Measurements from ENCODE around the gene PPCDC. TPM values are rescaled to one million over a fixed set of nuclear protein-coding genes. Genes with fewer than 3 reads are reported as not detected.
"Not testable (repeated sequence)": the region's sequence is repeated elsewhere in the genome, so short reads cannot be mapped to it uniquely, and the experiment has no call there.

The PPCDC gene
- total and polyA plus RNA-seq, 4 donors: 6.3 to 12.4 (median 8.6) TPM

- DNase-seq (ENCODE audit: low read depth in 4 of 6, low spot score in 6 of 6): no peak
- no peaks in the 10 kb centered on the region for H3K27me3 ChIP-seq (ENCODE audit: control insufficient read depth, insufficient read depth, low read length)
- H3K4me3 ChIP-seq (ENCODE audit: low read depth, low read length): no peak overlapping the region
Measured at GRCh38 chr15:75070674-75071073, 47.3 kb downstream of the PPCDC start.

GRCh38 chr15:75073197-75073596 lies 49.8 kb downstream of the PPCDC start:
- no peaks in the 10 kb centered on the region for H3K36me3 ChIP-seq (ENCODE audit: control insufficient read depth, insufficient read depth, low read length)
- WGBS (ENCODE audit: insufficient coverage): no CpG with 5 or more reads among the region's 3 CpGs
- no peak for DNase-seq (ENCODE audit: low read depth in 4 of 6, low spot score in 6 of 6)
- H3K27ac ChIP-seq (ENCODE audit: low read depth, low read length): no peak overlapping the region
- no peak overlapping the region for H3K4me3 ChIP-seq (ENCODE audit: low read depth, low read length)
- peaks cover 3% of the 10 kb centered on the region for H3K9me3 ChIP-seq (ENCODE audit: control insufficient read depth, insufficient read depth, low read length)
- no peaks in the 10 kb centered on the region for H3K27me3 ChIP-seq (ENCODE audit: control insufficient read depth, insufficient read depth, low read length)
- no peaks in the 10 kb centered on the region for H3K4me1 ChIP-seq (ENCODE audit: control insufficient read depth, insufficient read depth, low read length)

More at GRCh38 chr15:75070674-75071073, 47.3 kb downstream of the PPCDC start:
- no peak overlapping the region for H3K27ac ChIP-seq (ENCODE audit: low read depth, low read length)
- no peaks in the 10 kb centered on the region for H3K36me3 ChIP-seq (ENCODE audit: control insufficient read depth, insufficient read depth, low read length)
- WGBS (ENCODE audit: insufficient coverage): 96% methylated on average over 4 of the region's 4 CpGs
- peaks cover 3% of the 10 kb centered on the region for H3K9me3 ChIP-seq (ENCODE audit: control insufficient read depth, insufficient read depth, low read length)
- no peaks in the 10 kb centered on the region for H3K4me1 ChIP-seq (ENCODE audit: control insufficient read depth, insufficient read depth, low read length)

- Histone ChIP-seq H3K36me3 (ENCODE audit: control insufficient read depth, insufficient read depth, low read length) (no peaks in the 10 kb centered on the region), H3K4me3 (ENCODE audit: low read depth, low read length) (no peak overlapping the region), H3K27ac (ENCODE audit: low read depth, low read length) (no peak overlapping the region), H3K9me3 (ENCODE audit: control insufficient read depth, insufficient read depth, low read length) (peaks cover 3% of the 10 kb centered on the region), H3K4me1 (ENCODE audit: control insufficient read depth, insufficient read depth, low read length) (no peaks in the 10 kb centered on the region), H3K27me3 (ENCODE audit: control insufficient read depth, insufficient read depth, low read length) (no peaks in the 10 kb centered on the region)
- no peak for DNase-seq (ENCODE audit: low read depth in 4 of 6, low spot score in 6 of 6)
- 85% methylated on average over 2 of the region's 2 CpGs for WGBS (ENCODE audit: insufficient coverage)
Measured at GRCh38 chr15:75076277-75076676, 52.9 kb downstream of the PPCDC start.

- not testable (repeated sequence) for H3K4me1 ChIP-seq (ENCODE audit: control insufficient read depth, insufficient read depth, low read length); H3K27ac ChIP-seq (ENCODE audit: low read depth, low read length); H3K9me3 ChIP-seq (ENCODE audit: control insufficient read depth, insufficient read depth, low read length); H3K27me3 ChIP-seq (ENCODE audit: control insufficient read depth, insufficient read depth, low read length); DNase-seq (ENCODE audit: low read depth in 4 of 6, low spot score in 6 of 6); H3K36me3 ChIP-seq (ENCODE audit: control insufficient read depth, insufficient read depth, low read length); H3K4me3 ChIP-seq (ENCODE audit: low read depth, low read length)
- WGBS (ENCODE audit: insufficient coverage): 94% methylated on average over 4 of the region's 4 CpGs
Measured at GRCh38 chr15:75077551-75077961, 54.2 kb downstream of the PPCDC start.

GRCh38 chr15:75081150-75081549 lies 57.8 kb downstream of the PPCDC start:
- Histone ChIP-seq H3K4me3 (ENCODE audit: low read depth, low read length) (no peak overlapping the region), H3K4me1 (ENCODE audit: control insufficient read depth, insufficient read depth, low read length) (no peaks in the 10 kb centered on the region), H3K27me3 (ENCODE audit: control insufficient read depth, insufficient read depth, low read length) (no peaks in the 10 kb centered on the region), H3K9me3 (ENCODE audit: control insufficient read depth, insufficient read depth, low read length) (peaks cover 3% of the 10 kb centered on the region), H3K36me3 (ENCODE audit: control insufficient read depth, insufficient read depth, low read length) (no peaks in the 10 kb centered on the region), H3K27ac (ENCODE audit: low read depth, low read length) (no peak overlapping the region)
- WGBS (ENCODE audit: insufficient coverage): 100% methylated on average over 1 of the region's 8 CpGs
- no peak for DNase-seq (ENCODE audit: low read depth in 4 of 6, low spot score in 6 of 6)

GRCh38 chr15:75082689-75083088 lies 59.3 kb downstream of the PPCDC start:
- WGBS (ENCODE audit: insufficient coverage): no CpG with 5 or more reads among the region's 1 CpG
- Histone ChIP-seq H3K9me3 (ENCODE audit: control insufficient read depth, insufficient read depth, low read length) (no peaks in the 10 kb centered on the region), H3K4me1 (ENCODE audit: control insufficient read depth, insufficient read depth, low read length) (no peaks in the 10 kb centered on the region), H3K27ac (ENCODE audit: low read depth, low read length) (no peak overlapping the region), H3K27me3 (ENCODE audit: control insufficient read depth, insufficient read depth, low read length) (no peaks in the 10 kb centered on the region), H3K4me3 (ENCODE audit: low read depth, low read length) (no peak overlapping the region), H3K36me3 (ENCODE audit: control insufficient read depth, insufficient read depth, low read length) (no peaks in the 10 kb centered on the region)
- no peak for DNase-seq (ENCODE audit: low read depth in 4 of 6, low spot score in 6 of 6)

- not testable (repeated sequence) for DNase-seq (ENCODE audit: low read depth in 4 of 6, low spot score in 6 of 6); H3K27ac ChIP-seq (ENCODE audit: low read depth, low read length); H3K9me3 ChIP-seq (ENCODE audit: control insufficient read depth, insufficient read depth, low read length); H3K4me3 ChIP-seq (ENCODE audit: low read depth, low read length); H3K27me3 ChIP-seq (ENCODE audit: control insufficient read depth, insufficient read depth, low read length); H3K36me3 ChIP-seq (ENCODE audit: control insufficient read depth, insufficient read depth, low read length); H3K4me1 ChIP-seq (ENCODE audit: control insufficient read depth, insufficient read depth, low read length)
- WGBS (ENCODE audit: insufficient coverage): 100% methylated on average over 1 of the region's 3 CpGs
Measured at GRCh38 chr15:75085708-75086107, 62.3 kb downstream of the PPCDC start.

- WGBS (ENCODE audit: insufficient coverage): 56% methylated on average over 5 of the region's 6 CpGs
- Histone ChIP-seq H3K4me3 (ENCODE audit: low read depth, low read length) (no peak overlapping the region), H3K4me1 (ENCODE audit: control insufficient read depth, insufficient read depth, low read length) (peaks cover 5% of the 10 kb centered on the region), H3K27ac (ENCODE audit: low read depth, low read length) (peak overlapping the region; percentile 49), H3K36me3 (ENCODE audit: control insufficient read depth, insufficient read depth, low read length) (no peaks in the 10 kb centered on the region), H3K27me3 (ENCODE audit: control insufficient read depth, insufficient read depth, low read length) (no peaks in the 10 kb centered on the region), H3K9me3 (ENCODE audit: control insufficient read depth, insufficient read depth, low read length) (no peaks in the 10 kb centered on the region)
- peak in 5 of 6 donors; percentile 17 to 71 (median 57) for DNase-seq (ENCODE audit: low read depth in 4 of 6, low spot score in 6 of 6)
Measured at GRCh38 chr15:75089456-75090387, 66.3 kb downstream of the PPCDC start.

GRCh38 chr15:75090388-75090734 lies 67.0 kb downstream of the PPCDC start:
- Histone ChIP-seq H3K27me3 (ENCODE audit: control insufficient read depth, insufficient read depth, low read length) (no peaks in the 10 kb centered on the region), H3K36me3 (ENCODE audit: control insufficient read depth, insufficient read depth, low read length) (no peaks in the 10 kb centered on the region), H3K4me3 (ENCODE audit: low read depth, low read length) (no peak overlapping the region), H3K4me1 (ENCODE audit: control insufficient read depth, insufficient read depth, low read length) (peaks cover 5% of the 10 kb centered on the region), H3K9me3 (ENCODE audit: control insufficient read depth, insufficient read depth, low read length) (no peaks in the 10 kb centered on the region), H3K27ac (ENCODE audit: low read depth, low read length) (peak overlapping the region; percentile 29)
- no peak for DNase-seq (ENCODE audit: low read depth in 4 of 6, low spot score in 6 of 6)
- 83% methylated on average over 5 of the region's 7 CpGs for WGBS (ENCODE audit: insufficient coverage)

GRCh38 chr15:75091814-75092213 lies 68.4 kb downstream of the PPCDC start:
- Histone ChIP-seq H3K4me1 (ENCODE audit: control insufficient read depth, insufficient read depth, low read length) (peaks cover 5% of the 10 kb centered on the region), H3K27me3 (ENCODE audit: control insufficient read depth, insufficient read depth, low read length) (no peaks in the 10 kb centered on the region), H3K4me3 (ENCODE audit: low read depth, low read length) (no peak overlapping the region), H3K27ac (ENCODE audit: low read depth, low read length) (no peak overlapping the region), H3K9me3 (ENCODE audit: control insufficient read depth, insufficient read depth, low read length) (no peaks in the 10 kb centered on the region), H3K36me3 (ENCODE audit: control insufficient read depth, insufficient read depth, low read length) (no peaks in the 10 kb centered on the region)
- no peak for DNase-seq (ENCODE audit: low read depth in 4 of 6, low spot score in 6 of 6)
